ENCODE measurements around the gene CTH. TPM values are rescaled to one million over a fixed set of nuclear protein-coding genes. Genes with fewer than 3 reads are reported as not detected.
"Not testable (repeated sequence)": the region's sequence is repeated elsewhere in the genome, so short reads cannot be mapped to it uniquely, and the experiment has no call there.

The CTH gene
- polyA plus RNA-seq, 3 donors, result 0.16 to 1.5 (median 0.28) TPM

DNA sequence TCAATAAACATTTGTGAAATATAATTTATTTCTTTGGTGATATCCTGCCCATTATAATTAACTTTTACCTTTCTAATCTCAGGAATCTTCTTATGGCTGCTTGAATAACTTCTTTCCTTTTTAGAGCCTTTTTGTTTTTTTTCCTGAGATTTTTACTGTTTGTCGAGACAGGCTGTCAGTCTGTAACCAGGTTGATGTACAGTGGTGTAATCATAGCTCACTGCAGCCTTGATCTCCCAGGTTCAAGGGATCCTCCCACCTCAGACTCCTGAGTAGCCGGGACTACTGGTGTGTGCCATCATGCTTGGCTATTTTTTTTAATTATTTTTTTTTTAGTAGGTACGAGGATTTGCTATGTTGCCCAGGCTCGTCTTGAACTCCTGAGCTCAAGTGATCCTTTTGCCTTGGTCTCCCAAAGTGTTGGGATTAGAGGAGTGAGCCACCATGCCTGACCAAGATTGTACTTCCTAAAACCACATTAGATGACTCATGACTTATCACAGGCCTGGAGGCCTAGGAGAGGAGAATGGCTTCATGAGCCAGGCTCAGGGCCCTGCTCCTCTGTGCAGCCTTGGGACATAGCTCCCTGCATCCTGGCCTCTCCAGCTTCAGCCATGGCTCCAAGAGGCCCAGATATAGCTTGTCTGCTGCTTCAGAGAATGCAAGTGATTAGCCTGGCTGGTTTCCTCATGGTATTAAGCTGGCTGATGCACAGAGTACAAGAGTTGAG lies 48.6 kb downstream of the CTH start:
- H3K4me2 ChIP-seq (replicated peaks; ENCODE audit: extremely low read depth, low read length, poor library complexity, severe bottlenecking), result no peak overlapping the region
- H3K36me3 ChIP-seq (replicated peaks in 1 of 2; ENCODE audit: control insufficient read depth in 1 of 2, insufficient read depth in 2 of 2, low read length in 2 of 2), result no peaks in the 10 kb centered on the region
- H3K9me3 ChIP-seq (replicated peaks in 1 of 2; ENCODE audit: control insufficient read depth in 1 of 2, insufficient read depth in 1 of 2, low read length in 2 of 2), result no peaks in the 10 kb centered on the region
- H3K9ac ChIP-seq (ENCODE audit: insufficient read depth, low read length, poor library complexity, severe bottlenecking), result no peak overlapping the region
- TF ChIP-seq, protein P1, sequence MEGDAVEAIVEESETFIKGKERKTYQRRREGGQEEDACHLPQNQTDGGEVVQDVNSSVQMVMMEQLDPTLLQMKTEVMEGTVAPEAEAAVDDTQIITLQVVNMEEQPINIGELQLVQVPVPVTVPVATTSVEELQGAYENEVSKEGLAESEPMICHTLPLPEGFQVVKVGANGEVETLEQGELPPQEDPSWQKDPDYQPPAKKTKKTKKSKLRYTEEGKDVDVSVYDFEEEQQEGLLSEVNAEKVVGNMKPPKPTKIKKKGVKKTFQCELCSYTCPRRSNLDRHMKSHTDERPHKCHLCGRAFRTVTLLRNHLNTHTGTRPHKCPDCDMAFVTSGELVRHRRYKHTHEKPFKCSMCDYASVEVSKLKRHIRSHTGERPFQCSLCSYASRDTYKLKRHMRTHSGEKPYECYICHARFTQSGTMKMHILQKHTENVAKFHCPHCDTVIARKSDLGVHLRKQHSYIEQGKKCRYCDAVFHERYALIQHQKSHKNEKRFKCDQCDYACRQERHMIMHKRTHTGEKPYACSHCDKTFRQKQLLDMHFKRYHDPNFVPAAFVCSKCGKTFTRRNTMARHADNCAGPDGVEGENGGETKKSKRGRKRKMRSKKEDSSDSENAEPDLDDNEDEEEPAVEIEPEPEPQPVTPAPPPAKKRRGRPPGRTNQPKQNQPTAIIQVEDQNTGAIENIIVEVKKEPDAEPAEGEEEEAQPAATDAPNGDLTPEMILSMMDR (IDR thresholded peaks at IDR 0.05), result no peak
- no peaks in the 10 kb centered on the region for H3K27me3 ChIP-seq (ENCODE audit: control insufficient read depth in 2 of 2, insufficient read depth in 2 of 2, low read length in 2 of 2)
- H3K4me3 ChIP-seq (replicated peaks in 1 of 3; ENCODE audit: low read depth in 2 of 3, low read length in 3 of 3), result no peak overlapping the region
- Mint-ChIP-seq H3K4me1 (peaks cover 6% of the 10 kb centered on the region), H3K27ac (no peak overlapping the region), H3K27me3 (ENCODE audit: low read depth in 3 of 3) (peaks cover 0 to 1% (median 0%) of the 10 kb centered on the region in 3 donors), H3K4me3 (no peak overlapping the region), H3K9me3 (peaks cover 3 to 6% (median 3%) of the 10 kb centered on the region in 7 donors), H3K36me3 (no peaks in the 10 kb centered on the region)
- H3K79me2 ChIP-seq (ENCODE audit: insufficient read depth, low read length), result no peaks in the 10 kb centered on the region
- intact Hi-C loops (cut with micrococcal nuclease), result no loop called here
- WGBS (ENCODE audit: insufficient coverage), result no CpG with 5 or more reads among the region's 4 CpGs
- H3K27ac ChIP-seq (ENCODE audit: low read depth in 1 of 2, low read length in 2 of 2), result no peak overlapping the region
- no peak for DNase-seq
- no peak overlapping the region for H2AFZ ChIP-seq (ENCODE audit: insufficient read depth, low read depth, low read length, poor library complexity, severe bottlenecking)
- no peaks in the 10 kb centered on the region for H3K4me1 ChIP-seq (ENCODE audit: control insufficient read depth in 1 of 2, insufficient read depth in 2 of 2, low read length in 2 of 2)
- H4K20me1 ChIP-seq (ENCODE audit: insufficient read depth, low read length), result no peaks in the 10 kb centered on the region

DNA sequence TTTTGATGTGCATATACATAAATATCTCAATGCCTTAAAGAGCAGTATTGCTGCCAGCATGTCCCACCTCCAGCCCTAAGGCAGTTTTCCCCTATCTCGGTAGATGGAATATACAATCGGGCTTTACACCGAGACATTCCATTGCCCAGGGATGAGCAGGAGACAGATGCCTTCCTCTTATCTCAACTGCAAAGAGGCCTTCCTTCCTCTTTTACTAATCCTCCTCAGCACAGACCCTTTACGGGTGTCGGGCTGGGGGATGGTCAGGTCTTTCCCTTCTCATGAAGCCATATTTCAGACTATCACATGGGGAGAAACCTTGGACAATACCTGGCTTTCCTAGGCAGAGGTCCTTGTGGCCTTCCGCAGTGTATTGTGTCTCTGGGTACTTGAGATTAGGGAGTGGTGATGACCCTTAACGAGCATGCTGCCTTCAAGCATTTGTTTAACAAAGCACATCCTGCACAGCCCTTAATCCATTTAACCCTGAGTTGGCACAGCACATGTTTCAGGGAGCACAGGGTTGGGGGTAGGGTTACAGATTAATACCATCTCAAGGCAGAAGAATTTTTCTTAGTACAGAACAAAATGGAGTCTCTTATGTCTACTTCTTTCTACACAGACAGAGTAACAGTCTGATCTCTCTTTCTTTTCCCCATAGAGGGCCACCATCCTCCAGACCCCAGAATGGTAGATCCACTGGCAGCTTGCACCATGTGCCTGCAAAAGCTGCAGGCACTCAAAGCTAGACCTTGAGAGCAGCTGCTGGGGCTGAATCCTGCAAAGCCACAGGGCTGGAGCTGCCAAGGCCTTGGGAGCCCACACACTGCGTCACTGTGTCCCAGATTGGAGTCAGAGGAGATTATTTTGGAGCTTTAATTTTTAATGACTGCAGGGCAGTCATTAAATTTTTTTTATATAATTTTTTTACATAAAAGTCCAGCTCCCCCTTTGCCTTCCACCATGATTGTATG lies 50.0 kb downstream of the CTH start:
- H3K4me2 ChIP-seq (replicated peaks; ENCODE audit: extremely low read depth, low read length, poor library complexity, severe bottlenecking), result not testable (repeated sequence)

More for the DNA sequence above, 50.0 kb downstream of the CTH start:
- H3K27ac ChIP-seq (ENCODE audit: low read depth in 1 of 2, low read length in 2 of 2); H2AFZ ChIP-seq (ENCODE audit: insufficient read depth, low read depth, low read length, poor library complexity, severe bottlenecking); H3K4me3 Mint-ChIP-seq; H3K4me1 Mint-ChIP-seq; H3K9me3 Mint-ChIP-seq; H3K36me3 ChIP-seq (replicated peaks in 1 of 2; ENCODE audit: control insufficient read depth in 1 of 2, insufficient read depth in 2 of 2, low read length in 2 of 2); H3K4me1 ChIP-seq (ENCODE audit: control insufficient read depth in 1 of 2, insufficient read depth in 2 of 2, low read length in 2 of 2); H3K9me3 ChIP-seq (replicated peaks in 1 of 2; ENCODE audit: control insufficient read depth in 1 of 2, insufficient read depth in 1 of 2, low read length in 2 of 2); H4K20me1 ChIP-seq (ENCODE audit: insufficient read depth, low read length); H3K27me3 ChIP-seq (ENCODE audit: control insufficient read depth in 2 of 2, insufficient read depth in 2 of 2, low read length in 2 of 2); H3K79me2 ChIP-seq (ENCODE audit: insufficient read depth, low read length); H3K27me3 Mint-ChIP-seq (ENCODE audit: low read depth in 3 of 3); H3K27ac Mint-ChIP-seq; DNase-seq; H3K9ac ChIP-seq (ENCODE audit: insufficient read depth, low read length, poor library complexity, severe bottlenecking); H3K4me3 ChIP-seq (replicated peaks in 1 of 3; ENCODE audit: low read depth in 2 of 3, low read length in 3 of 3); H3K36me3 Mint-ChIP-seq; intact Hi-C loops (cut with micrococcal nuclease): not testable (repeated sequence)
- no CpG with 5 or more reads among the region's 8 CpGs for WGBS (ENCODE audit: insufficient coverage)

Data from CD14-positive monocyte (primary cell).